GM12864 (cell line): Measurements from ENCODE around the gene ADAM8.
"Not testable (repeated sequence)": the region's sequence is repeated elsewhere in the genome, so short reads cannot be mapped to it uniquely, and the experiment has no call there.

Experiments
- DNase-seq: peaks from one replicate; pipeline ENCODE4 v3.0.0-alpha.2; 2011; ENCODE audit warnings: low read depth
- H3K4me3 ChIP-seq: 2 replicates; pipeline ENCODE4 v1.5.1; 2011; ENCODE audit warnings: mild to moderate bottlenecking, low read depth, low read length, control low read depth
- CTCF ChIP-seq: IDR thresholded peaks from 2 replicates; pipeline ENCODE4 v1.5.1; 2011; ENCODE audit warnings: low read depth, mild to moderate bottlenecking, moderate library complexity, low read length, control low read depth, inconsistent platforms; ENCODE audit errors: missing control alignments

The ADAM8 gene

GRCh38 chr10:133224076-133224475, 52.6 kb downstream of the ADAM8 start:
- H3K4me3 ChIP-seq: no peak overlapping the region
- no peak for DNase-seq
- TF ChIP-seq CTCF: no peak

- not testable (repeated sequence) for H3K4me3 ChIP-seq, DNase-seq
Observed at GRCh38 chr10:133221756-133222155, 54.9 kb downstream of the ADAM8 start.

- no peak overlapping the region for H3K4me3 ChIP-seq
- TF ChIP-seq CTCF: no peak
- DNase-seq: no peak
Observed at GRCh38 chr10:133221331-133221730, 55.3 kb downstream of the ADAM8 start.

GRCh38 chr10:133219782-133220181, 56.9 kb downstream of the ADAM8 start:
- no peak for TF ChIP-seq CTCF
- DNase-seq: no peak
- H3K4me3 ChIP-seq: no peak overlapping the region

- H3K4me3 ChIP-seq: no peak overlapping the region
- TF ChIP-seq CTCF: no peak
- no peak for DNase-seq
Observed at GRCh38 chr10:133218891-133219290, 57.8 kb downstream of the ADAM8 start.

- TF ChIP-seq CTCF: no peak
- no peak for DNase-seq
- no peak overlapping the region for H3K4me3 ChIP-seq
Observed at GRCh38 chr10:133217800-133218589, 58.7 kb downstream of the ADAM8 start.

- no peak for DNase-seq
- no peak overlapping the region for H3K4me3 ChIP-seq
- TF ChIP-seq CTCF: no peak
Observed at GRCh38 chr10:133216776-133217175, 59.9 kb downstream of the ADAM8 start.

- no peak for DNase-seq
- no peak overlapping the region for H3K4me3 ChIP-seq
- TF ChIP-seq CTCF: no peak
Observed at GRCh38 chr10:133215586-133215985, 61.1 kb downstream of the ADAM8 start.
